Ishikawa (cell line): ENCODE data around the gene AVPR1B.

ENCODE experiments used
- CEBPB ChIP-seq: IDR thresholded peaks from 2 replicates; pipeline ENCODE4 v1.6.1; 2012
- CREB1 ChIP-seq: IDR thresholded peaks from 2 replicates; pipeline ENCODE4 v1.6.1; 2012; ENCODE audit warnings: low read depth
- EGR1 ChIP-seq: IDR thresholded peaks from 2 replicates; pipeline ENCODE4 v1.6.1; 2012
- EP300 ChIP-seq: IDR thresholded peaks from 2 replicates; pipeline ENCODE4 v1.6.1; 2012; ENCODE audit warnings: borderline replicate concordance
- FOXM1 ChIP-seq: IDR thresholded peaks from 2 replicates; pipeline ENCODE4 v1.6.1; 2012; ENCODE audit warnings: low read depth, borderline replicate concordance
- NFIC ChIP-seq: IDR thresholded peaks from 2 replicates; pipeline ENCODE4 v1.6.1; 2012
- RAD21 ChIP-seq: IDR thresholded peaks from 2 replicates; pipeline ENCODE4 v1.6.1; 2012; ENCODE audit warnings: low read depth
- TAF1 ChIP-seq: IDR thresholded peaks from 2 replicates; pipeline ENCODE4 v1.6.1; 2012; ENCODE audit warnings: low read depth, mild to moderate bottlenecking
- TCF12 ChIP-seq: IDR thresholded peaks from 2 replicates; pipeline ENCODE4 v1.6.1; 2012; ENCODE audit warnings: low read depth
- TEAD4 ChIP-seq: IDR thresholded peaks from 2 replicates; pipeline ENCODE4 v1.6.1; 2012
- YY1 ChIP-seq: IDR thresholded peaks from 2 replicates; pipeline ENCODE4 v1.6.1; 2012; ENCODE audit warnings: low read depth
- ZBTB7A ChIP-seq: IDR thresholded peaks from 2 replicates; pipeline ENCODE4 v1.6.1; 2012; ENCODE audit warnings: low read depth
- TF ChIP-seq, protein P1 (sequence below): IDR thresholded peaks from 2 replicates; pipeline ENCODE4 v1.6.1; 2012; ENCODE audit warnings: low read depth, mild to moderate bottlenecking
- TF ChIP-seq, protein P2 (sequence below): IDR thresholded peaks from 2 replicates; pipeline ENCODE4 v1.6.1; 2012
- TF ChIP-seq, protein P3 (sequence below): IDR thresholded peaks from 2 replicates; pipeline ENCODE4 v1.6.1; 2012

The AVPR1B gene

DNA sequence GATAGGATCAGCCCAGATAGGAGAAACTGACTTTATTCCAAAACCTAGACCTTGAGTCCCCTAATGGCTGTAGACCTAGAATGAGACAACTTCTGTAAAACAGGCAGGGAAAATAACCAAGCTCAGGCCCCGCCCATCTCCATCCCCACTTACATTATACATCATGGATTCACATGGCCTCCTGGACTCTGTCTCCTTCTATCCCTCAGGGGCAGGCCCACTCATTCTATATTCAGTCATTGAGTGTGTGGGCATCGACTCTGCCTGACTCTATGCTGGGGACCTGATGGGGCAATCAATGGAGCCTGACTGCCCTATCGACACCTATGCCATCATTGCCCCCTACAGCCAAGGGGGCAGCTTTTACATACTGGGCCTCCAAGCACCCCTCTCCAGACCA lies 6.4 kb downstream of the AVPR1B start:
- TF ChIP-seq FOXM1 (no peak), RAD21 (no peak), CEBPB (no peak), EP300 (no peak), NFIC (no peak), TEAD4 (no peak), TCF12 (no peak), TAF1 (no peak), YY1 (no peak), CREB1 (no peak), ZBTB7A (no peak), EGR1 (no peak)
- TF ChIP-seq, protein P1, sequence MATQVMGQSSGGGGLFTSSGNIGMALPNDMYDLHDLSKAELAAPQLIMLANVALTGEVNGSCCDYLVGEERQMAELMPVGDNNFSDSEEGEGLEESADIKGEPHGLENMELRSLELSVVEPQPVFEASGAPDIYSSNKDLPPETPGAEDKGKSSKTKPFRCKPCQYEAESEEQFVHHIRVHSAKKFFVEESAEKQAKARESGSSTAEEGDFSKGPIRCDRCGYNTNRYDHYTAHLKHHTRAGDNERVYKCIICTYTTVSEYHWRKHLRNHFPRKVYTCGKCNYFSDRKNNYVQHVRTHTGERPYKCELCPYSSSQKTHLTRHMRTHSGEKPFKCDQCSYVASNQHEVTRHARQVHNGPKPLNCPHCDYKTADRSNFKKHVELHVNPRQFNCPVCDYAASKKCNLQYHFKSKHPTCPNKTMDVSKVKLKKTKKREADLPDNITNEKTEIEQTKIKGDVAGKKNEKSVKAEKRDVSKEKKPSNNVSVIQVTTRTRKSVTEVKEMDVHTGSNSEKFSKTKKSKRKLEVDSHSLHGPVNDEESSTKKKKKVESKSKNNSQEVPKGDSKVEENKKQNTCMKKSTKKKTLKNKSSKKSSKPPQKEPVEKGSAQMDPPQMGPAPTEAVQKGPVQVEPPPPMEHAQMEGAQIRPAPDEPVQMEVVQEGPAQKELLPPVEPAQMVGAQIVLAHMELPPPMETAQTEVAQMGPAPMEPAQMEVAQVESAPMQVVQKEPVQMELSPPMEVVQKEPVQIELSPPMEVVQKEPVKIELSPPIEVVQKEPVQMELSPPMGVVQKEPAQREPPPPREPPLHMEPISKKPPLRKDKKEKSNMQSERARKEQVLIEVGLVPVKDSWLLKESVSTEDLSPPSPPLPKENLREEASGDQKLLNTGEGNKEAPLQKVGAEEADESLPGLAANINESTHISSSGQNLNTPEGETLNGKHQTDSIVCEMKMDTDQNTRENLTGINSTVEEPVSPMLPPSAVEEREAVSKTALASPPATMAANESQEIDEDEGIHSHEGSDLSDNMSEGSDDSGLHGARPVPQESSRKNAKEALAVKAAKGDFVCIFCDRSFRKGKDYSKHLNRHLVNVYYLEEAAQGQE, result no peak
- TF ChIP-seq, protein P2, sequence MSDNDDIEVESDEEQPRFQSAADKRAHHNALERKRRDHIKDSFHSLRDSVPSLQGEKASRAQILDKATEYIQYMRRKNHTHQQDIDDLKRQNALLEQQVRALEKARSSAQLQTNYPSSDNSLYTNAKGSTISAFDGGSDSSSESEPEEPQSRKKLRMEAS, result no peak
- TF ChIP-seq, protein P3, sequence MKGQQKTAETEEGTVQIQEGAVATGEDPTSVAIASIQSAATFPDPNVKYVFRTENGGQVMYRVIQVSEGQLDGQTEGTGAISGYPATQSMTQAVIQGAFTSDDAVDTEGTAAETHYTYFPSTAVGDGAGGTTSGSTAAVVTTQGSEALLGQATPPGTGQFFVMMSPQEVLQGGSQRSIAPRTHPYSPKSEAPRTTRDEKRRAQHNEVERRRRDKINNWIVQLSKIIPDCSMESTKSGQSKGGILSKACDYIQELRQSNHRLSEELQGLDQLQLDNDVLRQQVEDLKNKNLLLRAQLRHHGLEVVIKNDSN, result no peak

DNA sequence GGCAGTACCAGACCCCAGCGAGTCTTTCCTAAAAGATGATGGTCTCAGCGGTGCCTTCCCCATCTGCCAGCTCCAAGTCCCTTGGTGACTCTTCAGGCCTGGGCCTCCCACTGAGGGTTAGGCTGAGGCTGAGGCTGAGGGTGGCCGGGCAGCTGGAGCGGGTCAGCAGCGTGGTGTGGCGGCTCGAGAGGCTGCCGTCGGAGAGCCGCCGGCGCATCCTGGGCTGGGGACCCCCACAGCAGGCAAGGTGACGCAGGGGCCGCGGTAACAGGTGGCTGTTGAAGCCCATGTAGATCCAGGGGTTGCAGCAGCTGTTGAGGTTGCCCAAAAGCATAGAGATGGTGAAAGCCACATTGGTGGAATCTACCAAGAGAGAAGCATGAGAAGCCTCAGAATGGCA lies 7.0 kb downstream of the AVPR1B start:
- TF ChIP-seq TAF1 (no peak), TCF12 (no peak), YY1 (no peak), EGR1 (no peak), CREB1 (no peak), RAD21 (no peak), ZBTB7A (no peak), CEBPB (no peak)
- TF ChIP-seq, protein P1, result no peak

DNA sequence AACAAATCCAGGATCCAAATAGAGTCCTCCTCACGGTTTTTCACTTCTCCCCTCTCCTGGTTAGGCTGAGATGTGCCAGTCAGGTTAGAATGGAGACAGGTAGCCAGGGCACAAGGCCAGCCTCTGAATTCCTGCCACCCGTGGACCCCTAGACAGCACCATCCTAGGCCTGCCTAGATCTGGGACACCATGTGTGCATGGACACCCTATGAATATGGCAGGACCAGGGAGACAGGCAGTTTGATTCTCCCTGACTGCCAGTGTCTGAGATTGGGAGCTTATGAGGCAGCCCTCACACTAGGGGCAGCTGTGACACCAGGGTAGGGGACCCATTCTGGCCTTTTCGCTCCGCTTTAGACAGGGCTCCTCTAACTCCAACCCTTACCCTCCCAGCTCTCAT lies 7.5 kb downstream of the AVPR1B start:
- no peak for TF ChIP-seq NFIC
- TF ChIP-seq CEBPB, result no peak
- TF ChIP-seq TCF12, result no peak
- no peak for TF ChIP-seq YY1

DNA sequence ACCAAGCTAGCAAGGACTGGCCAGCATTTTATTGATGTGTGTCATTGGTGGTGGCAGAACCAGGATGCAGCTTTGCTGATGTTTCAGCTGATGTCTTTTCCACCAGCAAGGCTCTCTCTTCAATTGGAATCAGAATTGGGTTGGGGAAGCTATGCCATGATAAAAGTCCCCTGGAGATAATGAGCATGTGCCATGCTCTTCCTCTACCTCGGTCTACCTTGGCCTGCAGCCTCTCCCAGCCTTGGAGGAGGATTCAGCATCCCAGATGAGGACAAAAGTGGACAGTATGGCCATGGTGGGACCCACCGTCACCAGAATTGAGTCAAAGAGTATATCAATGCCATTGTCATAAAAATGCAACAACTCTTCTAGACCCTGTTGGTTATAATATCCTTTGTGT lies 8.6 kb downstream of the AVPR1B start:
- TF ChIP-seq FOXM1, result no peak
- no peak for TF ChIP-seq EP300
- TF ChIP-seq TAF1, result no peak
- TF ChIP-seq, protein P3, result no peak
- TF ChIP-seq NFIC, result no peak
- no peak for TF ChIP-seq CEBPB
- TF ChIP-seq, protein P1, result no peak
- no peak for TF ChIP-seq RAD21
- TF ChIP-seq TEAD4, result no peak
- TF ChIP-seq EGR1, result no peak
- TF ChIP-seq, protein P2, result no peak
- TF ChIP-seq ZBTB7A, result no peak
- TF ChIP-seq YY1, result no peak
- TF ChIP-seq TCF12, result no peak
- TF ChIP-seq CREB1, result no peak

DNA sequence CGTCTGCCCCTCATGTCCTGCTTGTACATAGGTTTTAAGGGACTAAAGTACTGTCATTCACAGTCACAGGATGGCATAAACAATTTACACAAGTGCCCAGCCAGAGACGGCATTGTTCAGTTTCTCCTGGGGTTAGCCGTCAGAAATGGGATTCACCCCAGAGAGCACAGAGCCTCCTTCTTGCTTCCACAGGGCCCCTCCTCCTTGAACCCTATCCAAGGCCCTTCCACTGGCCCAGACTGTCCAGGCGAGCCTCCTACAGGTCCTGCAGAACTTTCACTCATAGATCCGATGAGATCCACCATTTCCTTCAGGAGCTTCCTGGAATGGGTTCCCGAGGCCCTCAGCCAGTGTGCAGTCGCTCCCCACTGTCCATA lies 10.0 kb downstream of the AVPR1B start:
- TF ChIP-seq EP300 (no peak), RAD21 (no peak), TAF1 (no peak), NFIC (no peak), EGR1 (no peak)
